ENCODE data around the gene CSRP2.
A peak's percentile ranks its signal among the peaks of the same experiment; 100 is the strongest.

Gene CSRP2

GRCh38 chr12:76879710-76880518, 1.1 kb upstream of the CSRP2 start:
- Mint-ChIP-seq H3K27me3 (ENCODE audit: low read depth) (peaks cover 65% of the 10 kb centered on the region), H3K4me1 (ENCODE audit: low read depth) (peaks cover 8% of the 10 kb centered on the region), H3K9me3 (no peaks in the 10 kb centered on the region), H3K27ac (no peak overlapping the region), H3K4me3 (peak overlapping the region; percentile 84), H3K36me3 (ENCODE audit: low read depth) (no peaks in the 10 kb centered on the region)
- no peak for DNase-seq (ENCODE audit: low spot score)

DNA sequence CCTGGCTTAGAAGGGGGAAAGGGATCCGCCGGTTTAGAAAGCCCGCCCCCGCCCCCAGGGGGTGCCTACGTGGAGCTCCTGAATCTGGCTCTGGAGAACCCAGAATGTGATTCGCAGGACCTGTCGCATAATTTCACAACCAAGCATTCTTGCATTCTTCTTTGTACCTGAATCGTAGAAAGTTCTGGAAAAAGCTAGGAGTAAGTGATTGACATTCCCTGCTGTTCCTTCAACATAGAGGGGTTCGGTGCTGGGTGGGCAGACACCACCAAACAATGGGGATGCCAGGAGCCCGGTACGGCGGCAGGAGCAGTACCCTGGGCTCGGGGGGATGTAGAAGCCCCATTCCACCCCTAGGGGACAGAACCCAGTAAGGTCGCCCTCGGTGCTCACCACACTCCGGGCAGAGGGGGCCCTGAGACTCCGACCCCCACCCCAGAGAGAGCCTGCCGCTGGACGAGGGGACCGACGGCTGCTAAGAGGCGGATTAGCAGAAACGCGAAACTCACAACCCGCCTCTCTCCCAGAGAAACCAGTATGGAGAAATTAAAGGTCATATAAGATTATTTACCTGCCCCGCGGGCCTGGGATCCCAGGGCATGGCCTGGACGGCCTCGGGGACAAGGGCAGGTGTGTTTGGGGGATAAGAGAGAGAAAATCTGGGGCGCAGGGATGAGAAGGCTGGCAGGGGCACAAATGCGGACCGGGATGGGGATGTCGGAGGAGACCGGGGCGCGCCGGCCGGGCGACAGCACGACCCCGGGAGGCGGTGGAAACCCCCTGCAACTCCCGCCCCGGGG, 520 bp downstream of the CSRP2 start:
- Mint-ChIP-seq H3K4me3 (peak overlapping the region; percentile 93), H3K9me3 (no peaks in the 10 kb centered on the region), H3K4me1 (ENCODE audit: low read depth) (peaks cover 8% of the 10 kb centered on the region), H3K36me3 (ENCODE audit: low read depth) (no peaks in the 10 kb centered on the region), H3K27ac (no peak overlapping the region), H3K27me3 (ENCODE audit: low read depth) (peaks cover 60% of the 10 kb centered on the region)
- no peak for DNase-seq (ENCODE audit: low spot score)

DNA sequence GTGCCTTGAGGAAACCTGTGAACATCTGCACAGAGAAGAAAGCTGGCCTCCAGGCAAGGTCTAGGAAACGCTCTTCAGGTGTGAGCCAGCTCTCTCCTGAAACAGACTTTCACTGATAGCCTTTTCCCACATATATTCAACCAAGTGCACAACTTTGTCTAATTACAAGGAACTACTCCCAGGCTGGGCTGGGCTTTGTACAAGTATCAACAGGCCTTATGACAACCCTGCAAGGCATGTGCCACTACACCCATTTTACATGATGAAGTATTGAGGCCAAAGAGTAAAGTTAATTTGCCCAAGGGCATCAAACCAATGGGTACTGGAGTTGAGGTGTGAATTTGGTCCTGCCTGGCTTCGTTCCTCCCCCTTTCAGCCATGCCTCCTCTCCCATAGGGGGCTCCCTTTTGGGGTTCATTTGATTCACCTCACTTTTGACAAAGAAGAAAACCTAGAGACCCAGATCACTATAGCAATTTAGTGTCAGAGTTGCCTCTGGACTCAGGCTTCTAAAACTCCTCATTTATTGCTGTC, 2.1 kb downstream of the CSRP2 start:
- no peak for DNase-seq (ENCODE audit: low spot score)
- H3K4me3 Mint-ChIP-seq, result no peak overlapping the region
- H3K27ac Mint-ChIP-seq, result no peak overlapping the region
- peaks cover 8% of the 10 kb centered on the region for H3K4me1 Mint-ChIP-seq (ENCODE audit: low read depth)
- no peaks in the 10 kb centered on the region for H3K9me3 Mint-ChIP-seq
- H3K36me3 Mint-ChIP-seq (ENCODE audit: low read depth), result no peaks in the 10 kb centered on the region
- H3K27me3 Mint-ChIP-seq (ENCODE audit: low read depth), result peaks cover 49% of the 10 kb centered on the region

DNA sequence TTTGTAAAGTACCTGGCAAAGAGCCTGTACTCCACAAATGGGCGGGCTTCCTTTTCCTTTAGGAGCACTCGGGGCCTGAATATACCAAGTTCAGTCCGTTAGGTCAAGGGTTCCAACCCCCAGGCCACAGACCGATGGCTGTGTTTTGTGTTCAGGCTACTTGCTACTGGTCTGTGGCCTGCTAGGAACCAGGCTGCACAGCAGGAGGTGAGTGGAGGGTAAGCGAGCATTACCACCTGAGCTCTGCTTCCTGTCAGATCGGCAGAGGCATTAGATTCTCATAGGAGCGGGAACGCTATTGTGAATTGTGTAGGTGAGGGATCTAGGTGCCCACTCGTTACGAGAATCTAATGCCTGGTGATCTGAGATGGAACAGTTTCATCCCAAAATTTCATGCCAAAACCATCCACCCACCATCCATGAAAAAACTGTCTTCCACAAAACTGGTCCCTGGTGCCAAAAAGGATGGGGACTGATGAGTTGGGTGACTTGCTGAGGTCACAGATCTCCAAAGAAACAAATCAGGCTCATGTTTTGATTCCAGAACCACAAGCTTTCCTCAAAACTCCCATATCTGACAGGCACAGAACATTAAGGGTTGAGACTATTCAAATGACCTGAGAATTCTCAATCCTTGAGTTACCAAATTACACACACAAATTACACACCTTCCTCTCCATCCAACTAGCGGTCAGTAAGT, 4.2 kb downstream of the CSRP2 start:
- Mint-ChIP-seq H3K27me3 (ENCODE audit: low read depth) (peaks cover 34% of the 10 kb centered on the region), H3K27ac (no peak overlapping the region), H3K9me3 (no peaks in the 10 kb centered on the region), H3K4me3 (no peak overlapping the region), H3K4me1 (ENCODE audit: low read depth) (peaks cover 6% of the 10 kb centered on the region), H3K36me3 (ENCODE audit: low read depth) (no peaks in the 10 kb centered on the region)
- no peak for DNase-seq (ENCODE audit: low spot score)

DNA sequence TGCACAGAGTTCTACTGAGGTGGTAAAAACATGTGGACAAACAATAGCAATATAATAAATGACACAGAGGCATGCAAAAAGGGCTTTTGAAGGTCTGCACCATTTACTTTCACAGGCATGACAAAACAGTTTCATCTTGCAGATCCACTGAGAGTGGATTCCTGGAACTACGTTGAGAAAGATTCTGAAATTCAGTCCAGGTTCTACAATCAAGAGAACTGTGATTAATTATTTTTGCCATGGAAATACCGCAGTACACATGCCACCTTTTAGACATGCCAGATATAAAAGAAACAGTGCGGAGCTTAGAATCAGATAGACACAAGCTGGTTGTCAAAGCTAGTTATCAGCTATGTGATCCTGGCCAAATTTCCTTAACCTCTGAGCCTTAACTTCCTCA, 4.8 kb downstream of the CSRP2 start:
- Mint-ChIP-seq H3K4me1 (ENCODE audit: low read depth) (peaks cover 3% of the 10 kb centered on the region), H3K27ac (no peak overlapping the region), H3K9me3 (no peaks in the 10 kb centered on the region), H3K4me3 (no peak overlapping the region), H3K36me3 (ENCODE audit: low read depth) (no peaks in the 10 kb centered on the region), H3K27me3 (ENCODE audit: low read depth) (peaks cover 30% of the 10 kb centered on the region)
- DNase-seq (ENCODE audit: low spot score), result no peak

GRCh38 chr12:76872415-76872814, 6.4 kb downstream of the CSRP2 start:
- Mint-ChIP-seq H3K36me3 (ENCODE audit: low read depth) (no peaks in the 10 kb centered on the region), H3K27me3 (ENCODE audit: low read depth) (peaks cover 19% of the 10 kb centered on the region), H3K9me3 (no peaks in the 10 kb centered on the region), H3K4me3 (no peak overlapping the region), H3K4me1 (ENCODE audit: low read depth) (no peaks in the 10 kb centered on the region), H3K27ac (no peak overlapping the region)
- DNase-seq (ENCODE audit: low spot score), result no peak

GRCh38 chr12:76871742-76872141, 7.1 kb downstream of the CSRP2 start:
- Mint-ChIP-seq H3K27me3 (ENCODE audit: low read depth) (peaks cover 12% of the 10 kb centered on the region), H3K4me1 (ENCODE audit: low read depth) (no peaks in the 10 kb centered on the region), H3K36me3 (ENCODE audit: low read depth) (no peaks in the 10 kb centered on the region), H3K27ac (no peak overlapping the region), H3K4me3 (no peak overlapping the region), H3K9me3 (no peaks in the 10 kb centered on the region)
- DNase-seq (ENCODE audit: low spot score), result no peak

- H3K27me3 Mint-ChIP-seq (ENCODE audit: low read depth), result peaks cover 11% of the 10 kb centered on the region
- no peaks in the 10 kb centered on the region for H3K4me1 Mint-ChIP-seq (ENCODE audit: low read depth)
- H3K4me3 Mint-ChIP-seq, result no peak overlapping the region
- DNase-seq (ENCODE audit: low spot score), result no peak
- no peaks in the 10 kb centered on the region for H3K9me3 Mint-ChIP-seq
- H3K36me3 Mint-ChIP-seq (ENCODE audit: low read depth), result no peaks in the 10 kb centered on the region
- no peak overlapping the region for H3K27ac Mint-ChIP-seq
Measured at GRCh38 chr12:76871082-76871481, 7.7 kb downstream of the CSRP2 start.

GRCh38 chr12:76866726-76867125, 12.1 kb downstream of the CSRP2 start:
- Mint-ChIP-seq H3K27ac (no peak overlapping the region), H3K4me3 (no peak overlapping the region), H3K27me3 (ENCODE audit: low read depth) (peaks cover 8% of the 10 kb centered on the region), H3K36me3 (ENCODE audit: low read depth) (no peaks in the 10 kb centered on the region), H3K9me3 (no peaks in the 10 kb centered on the region), H3K4me1 (ENCODE audit: low read depth) (no peaks in the 10 kb centered on the region)
- DNase-seq (ENCODE audit: low spot score), result no peak

- H3K9me3 Mint-ChIP-seq, result no peaks in the 10 kb centered on the region
- no peak for DNase-seq (ENCODE audit: low spot score)
- no peak overlapping the region for H3K27ac Mint-ChIP-seq
- H3K27me3 Mint-ChIP-seq (ENCODE audit: low read depth), result peaks cover 8% of the 10 kb centered on the region
- H3K36me3 Mint-ChIP-seq (ENCODE audit: low read depth), result no peaks in the 10 kb centered on the region
- no peaks in the 10 kb centered on the region for H3K4me1 Mint-ChIP-seq (ENCODE audit: low read depth)
- H3K4me3 Mint-ChIP-seq, result no peak overlapping the region
Measured at GRCh38 chr12:76866151-76866567, 12.7 kb downstream of the CSRP2 start.

GRCh38 chr12:76864791-76865400, 13.9 kb downstream of the CSRP2 start:
- DNase-seq (ENCODE audit: low spot score), result no peak
- Mint-ChIP-seq H3K9me3 (no peaks in the 10 kb centered on the region), H3K27ac (no peak overlapping the region), H3K4me1 (ENCODE audit: low read depth) (no peaks in the 10 kb centered on the region), H3K27me3 (ENCODE audit: low read depth) (peaks cover 5% of the 10 kb centered on the region), H3K4me3 (no peak overlapping the region), H3K36me3 (ENCODE audit: low read depth) (no peaks in the 10 kb centered on the region)

DNA sequence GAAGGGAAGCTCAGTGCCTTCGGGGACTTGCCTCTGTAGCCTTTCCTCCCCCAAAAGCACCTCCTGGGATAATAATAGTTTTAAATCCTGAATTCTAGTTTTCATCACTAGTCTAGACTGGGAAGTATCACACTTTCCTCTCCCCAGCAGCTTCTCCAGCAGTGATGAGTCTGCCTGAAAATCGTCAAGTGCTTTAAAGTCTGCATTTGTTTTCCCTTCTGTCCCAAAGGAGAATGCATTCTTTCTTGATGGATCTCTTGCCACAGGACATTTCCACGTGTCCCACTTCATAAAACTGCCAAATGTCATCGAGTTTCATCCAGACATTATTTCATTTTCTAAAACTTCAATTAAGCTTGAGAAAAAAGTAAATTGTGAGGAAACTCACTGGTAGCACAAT, 15.0 kb downstream of the CSRP2 start:
- no peak overlapping the region for H3K27ac Mint-ChIP-seq
- DNase-seq (ENCODE audit: low spot score), result no peak
- H3K4me3 Mint-ChIP-seq, result no peak overlapping the region
- no peaks in the 10 kb centered on the region for H3K36me3 Mint-ChIP-seq (ENCODE audit: low read depth)
- H3K9me3 Mint-ChIP-seq, result no peaks in the 10 kb centered on the region
- H3K27me3 Mint-ChIP-seq (ENCODE audit: low read depth), result peaks cover 5% of the 10 kb centered on the region
- peaks cover 9% of the 10 kb centered on the region for H3K4me1 Mint-ChIP-seq (ENCODE audit: low read depth)

DNA sequence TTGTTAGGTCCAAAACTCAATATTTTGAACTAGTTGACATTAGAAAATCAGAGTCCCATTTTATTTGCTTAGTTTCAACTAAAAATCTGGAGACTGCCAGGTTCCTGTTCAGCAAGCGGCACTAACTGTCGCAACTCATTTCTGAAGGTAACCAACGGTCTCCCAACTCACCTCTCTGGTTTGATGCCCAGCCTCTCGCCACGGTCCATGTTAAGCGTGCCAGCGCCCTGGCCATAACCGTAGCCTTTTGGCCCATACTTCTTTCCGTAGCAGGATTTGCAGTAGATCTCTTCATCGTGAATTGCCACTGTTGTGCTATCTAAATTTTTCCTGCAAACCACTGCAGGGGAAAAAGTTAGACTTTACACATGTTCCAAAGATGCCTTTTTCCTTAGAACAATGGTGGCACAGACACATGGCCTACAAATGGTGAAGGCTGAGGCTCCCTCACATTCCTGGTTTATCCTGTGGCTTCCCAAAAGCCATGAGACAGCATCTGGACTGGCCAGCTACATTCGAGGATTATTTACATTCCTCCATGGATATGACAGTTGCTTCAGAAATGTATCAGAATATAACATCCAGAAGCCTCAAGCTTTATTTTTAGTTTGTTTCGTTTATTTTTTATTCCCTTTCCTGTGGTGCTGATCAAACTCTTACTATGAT, 15.7 kb downstream of the CSRP2 start:
- no peak overlapping the region for H3K27ac Mint-ChIP-seq

More for the DNA sequence above, 15.7 kb downstream of the CSRP2 start:
- DNase-seq (ENCODE audit: low spot score), result no peak
- H3K9me3 Mint-ChIP-seq, result no peaks in the 10 kb centered on the region
- peaks cover 10% of the 10 kb centered on the region for H3K4me1 Mint-ChIP-seq (ENCODE audit: low read depth)
- no peak overlapping the region for H3K4me3 Mint-ChIP-seq
- peaks cover 5% of the 10 kb centered on the region for H3K27me3 Mint-ChIP-seq (ENCODE audit: low read depth)
- H3K36me3 Mint-ChIP-seq (ENCODE audit: low read depth), result no peaks in the 10 kb centered on the region

All from T-helper 2 cell treated with Interferon-gamma antibody and Interleukin-4, amounts not matched to agents 5 μg/mL and 100 μg/mL, for 36 hours (primary cell).